Non-pigmented ciliary epithelial cell (primary cell): ENCODE results near the gene CFAP410.
"Not testable (repeated sequence)": the region's sequence is repeated elsewhere in the genome, so short reads cannot be mapped to it uniquely, and the experiment has no call there.

ENCODE experiments used
- DNase-seq: peaks from one replicate; pipeline ENCODE4 v3.0.0-alpha.2; 2010; ENCODE audit warnings: low read depth

CFAP410 gene

DNA sequence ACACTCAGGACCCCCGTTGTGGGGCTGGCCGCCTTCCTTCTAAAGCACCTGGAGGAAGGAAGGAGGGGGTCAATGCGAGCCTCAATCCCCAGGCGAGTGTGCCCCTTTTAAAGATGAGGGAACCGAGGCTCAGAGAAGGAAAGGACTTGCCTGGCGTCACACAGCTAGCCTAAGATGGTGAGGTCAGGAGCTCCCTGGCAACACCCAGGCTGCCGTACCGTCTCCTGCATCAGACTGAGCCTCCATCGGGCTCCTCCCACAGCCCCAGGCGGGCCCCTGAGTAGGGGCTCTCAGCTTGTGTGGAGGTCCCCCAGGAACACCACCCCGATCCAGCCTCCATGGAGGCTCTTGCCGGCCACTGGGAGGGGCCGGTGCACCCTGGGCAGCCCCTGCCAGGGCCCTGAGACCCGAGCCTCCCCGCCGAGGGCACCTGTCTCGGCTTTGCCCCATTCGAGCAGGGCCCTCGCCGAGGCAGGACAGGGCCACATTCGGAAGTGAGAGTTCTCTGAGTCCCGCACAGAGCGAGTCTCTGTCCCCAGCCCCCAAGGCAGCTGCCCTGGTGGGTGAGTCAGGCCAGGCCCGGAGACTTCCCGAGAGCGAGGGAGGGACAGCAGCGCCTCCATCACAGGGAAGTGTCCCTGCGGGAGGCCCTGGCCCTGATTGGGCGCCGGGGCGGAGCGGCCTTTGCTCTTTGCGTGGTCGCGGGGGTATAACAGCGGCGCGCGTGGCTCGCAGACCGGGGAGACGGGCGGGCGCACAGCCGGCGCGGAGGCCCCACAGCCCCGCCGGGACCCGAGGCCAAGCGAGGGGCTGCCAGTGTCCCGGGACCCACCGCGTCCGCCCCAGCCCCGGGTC lies 53.8 kb downstream of the CFAP410 start, which contains the start of gene AIRE:
Gene AIRE, plus strand, starts transcription at position 739 of the 855 bp plus-strand sequence. CDS start 131 bp downstream, outside the sequence.
- no peak for DNase-seq

DNA sequence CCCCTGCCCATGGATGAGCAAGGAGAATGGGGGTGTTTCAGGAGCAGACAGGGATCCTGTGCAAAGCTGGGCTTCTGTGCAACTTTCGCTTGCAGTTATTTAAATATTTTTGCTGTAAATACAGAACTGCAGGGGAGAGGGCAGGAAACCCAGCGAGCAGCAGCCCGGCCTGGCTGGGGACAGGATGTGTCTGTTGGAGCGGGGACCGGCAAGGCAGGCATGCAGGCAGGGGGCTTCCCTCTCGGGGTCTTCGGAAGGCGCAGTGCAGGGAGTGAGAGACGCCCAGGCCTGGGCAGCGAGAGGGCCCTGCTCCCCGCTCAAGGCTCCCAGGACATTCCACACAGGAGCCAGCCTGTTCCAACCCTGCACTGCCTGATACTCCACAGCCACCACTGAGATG lies 55.2 kb downstream of the CFAP410 start:
- no peak for DNase-seq

DNA sequence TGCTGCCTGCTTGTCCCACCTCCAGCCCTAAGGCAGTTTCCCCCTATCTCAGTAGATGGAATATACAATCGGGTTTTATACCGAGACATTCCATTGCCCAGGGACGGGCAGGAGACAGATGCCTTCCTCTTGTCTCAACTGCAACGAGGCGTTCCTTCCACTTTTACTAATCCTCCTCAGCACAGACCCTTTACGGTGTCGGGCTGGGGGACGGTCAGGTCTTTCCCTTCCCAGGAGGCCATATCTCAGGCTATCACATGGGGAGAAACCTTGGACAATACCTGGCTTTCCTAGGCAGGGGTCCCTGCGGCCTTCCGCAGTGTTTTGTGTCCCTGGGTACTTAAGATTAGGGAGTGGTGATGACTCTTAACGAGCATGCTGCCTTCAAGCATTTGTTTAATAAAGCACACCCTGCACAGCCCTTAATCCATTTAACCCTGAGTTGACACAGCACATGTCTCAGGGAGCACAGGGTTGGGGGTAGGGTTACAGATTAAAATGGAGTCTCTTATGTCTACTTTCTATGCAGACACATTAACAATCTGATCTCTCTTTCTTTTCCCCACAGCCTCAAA lies 55.9 kb downstream of the CFAP410 start:
- DNase-seq: not testable (repeated sequence)

DNA sequence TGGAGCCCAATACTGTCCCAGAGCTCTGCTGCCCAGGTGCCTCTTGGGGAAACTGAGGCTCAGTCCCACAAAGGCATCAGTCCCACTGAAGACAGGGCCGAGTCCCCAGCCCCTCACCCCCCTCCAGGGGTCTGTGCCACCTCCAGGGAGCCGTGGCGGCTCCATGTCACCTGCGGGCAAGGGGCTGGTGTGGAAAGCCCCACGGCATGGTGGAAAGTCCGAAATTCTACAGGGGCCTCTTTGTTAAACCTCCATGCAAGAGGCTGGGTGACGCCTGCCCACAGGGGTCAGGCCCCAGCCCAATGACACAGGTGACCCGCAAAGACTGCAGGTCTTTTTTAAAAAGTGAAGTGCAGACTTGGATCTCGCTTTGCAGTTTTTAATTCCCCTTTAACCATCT lies 56.8 kb downstream of the CFAP410 start:
- DNase-seq: no peak

DNA sequence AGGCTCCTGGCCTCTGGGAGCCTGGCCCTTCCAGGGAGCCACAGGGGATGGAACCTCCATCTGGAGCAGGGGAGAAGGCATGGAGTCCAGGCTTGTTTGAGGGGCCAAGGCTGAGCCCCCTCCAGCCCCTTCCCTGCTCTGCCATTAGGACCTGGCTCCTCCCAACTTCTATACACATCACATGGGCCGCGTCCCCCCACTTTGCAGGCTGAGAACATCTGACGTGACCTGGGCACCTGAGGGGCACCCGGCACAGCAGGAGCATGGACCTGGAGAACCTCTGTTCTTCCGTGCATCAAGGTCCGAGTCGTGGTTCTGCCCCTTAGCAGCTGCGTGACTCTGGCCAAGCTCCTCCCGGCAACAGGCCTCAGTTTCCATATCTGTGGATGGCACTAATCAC lies 57.4 kb downstream of the CFAP410 start:
- no peak for DNase-seq

DNA sequence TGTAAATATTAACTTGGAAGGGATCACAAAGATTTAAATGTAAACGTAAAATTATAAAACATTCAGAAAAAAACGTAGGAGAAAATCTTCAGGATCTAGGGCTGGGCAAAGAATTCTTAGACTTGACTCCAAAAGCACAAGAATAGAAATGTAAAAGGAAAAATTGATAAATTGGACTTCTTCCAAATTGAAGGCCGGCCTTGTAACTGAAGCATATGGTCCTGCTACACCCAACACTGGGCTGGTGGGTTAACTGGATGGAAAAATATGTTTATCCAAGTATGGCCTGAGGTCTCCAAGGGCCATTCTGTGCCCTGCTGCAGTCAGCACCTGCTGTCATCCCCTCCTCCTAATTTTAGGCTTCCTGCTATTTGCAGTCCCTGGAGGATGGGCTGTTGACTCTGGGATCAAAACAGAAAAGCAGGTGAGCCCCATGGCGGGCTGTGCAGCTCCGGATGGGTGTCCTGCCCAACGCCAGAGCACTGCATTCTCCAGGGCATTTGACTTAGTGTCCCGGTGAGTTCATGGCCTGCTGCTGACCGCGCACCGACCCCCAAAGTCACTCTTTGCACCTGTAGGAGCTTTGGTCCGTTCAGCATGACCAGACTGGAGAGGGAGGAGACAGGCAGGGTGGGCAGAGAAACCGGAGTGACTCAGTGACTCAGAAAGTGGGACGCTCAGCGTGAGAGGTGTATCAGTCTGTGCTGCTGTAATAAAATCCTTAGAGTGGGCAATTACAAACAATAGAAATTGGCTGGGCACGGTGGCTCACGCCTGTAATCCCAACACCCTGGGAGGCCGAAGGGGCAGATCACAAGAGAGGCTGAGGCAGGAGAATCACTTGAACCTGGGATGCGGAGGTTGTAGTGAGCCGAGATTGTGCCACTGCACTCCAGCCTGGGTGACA lies 59.6 kb downstream of the CFAP410 start:
- no peak for DNase-seq
